HG02798 (cell line): ENCODE data around the gene FAM120A.
A peak's percentile ranks its signal among the peaks of the same experiment; 100 is the strongest.

Source experiments
- ATAC-seq: cut with Tn5 transposase; IDR thresholded peaks from one replicate; pipeline ENCODE4 v1.9.1; 2021; ENCODE audit warnings: mild to moderate bottlenecking; ENCODE audit not compliant: unreplicated experiment, poor library complexity

FAM120A gene

DNA sequence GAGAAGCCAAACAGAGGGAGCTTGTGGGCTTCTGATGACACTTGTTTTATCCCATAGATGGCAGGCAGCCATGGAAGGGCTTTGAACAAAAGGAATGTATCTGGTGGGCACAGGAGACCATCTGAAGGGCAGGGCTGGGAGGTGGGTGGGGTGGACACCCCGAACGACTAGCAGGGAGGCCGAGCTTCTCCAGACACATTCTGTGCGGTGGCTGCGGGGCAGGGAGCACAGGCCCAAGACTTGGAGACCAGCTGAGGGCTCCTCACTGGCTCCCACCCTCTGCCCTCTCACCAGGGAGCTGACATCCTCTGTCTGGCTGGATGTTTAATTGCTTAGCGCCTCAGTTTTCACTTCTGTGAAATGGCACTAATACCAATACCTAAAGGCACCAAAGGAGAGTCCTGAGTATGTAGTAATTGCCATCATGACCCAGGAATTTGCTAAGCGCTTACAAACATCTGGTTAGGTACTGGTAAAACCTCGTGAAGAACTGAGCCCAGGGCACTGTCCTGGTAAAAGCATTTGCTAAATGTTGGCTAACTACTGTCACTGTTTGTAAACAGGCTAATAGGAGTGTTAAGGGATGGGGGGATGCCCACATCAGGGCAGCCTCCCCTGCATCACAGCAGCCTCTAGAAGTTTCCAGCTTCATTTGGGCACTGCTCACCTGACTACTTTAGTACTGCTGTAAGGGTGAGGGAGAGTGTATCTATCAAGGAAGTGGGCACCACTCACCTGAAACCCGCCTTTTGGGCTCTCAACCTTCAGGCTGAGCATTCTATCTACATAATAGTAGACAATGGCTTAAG lies 122.8 kb downstream of the FAM120A start:
- no peak for ATAC-seq

DNA sequence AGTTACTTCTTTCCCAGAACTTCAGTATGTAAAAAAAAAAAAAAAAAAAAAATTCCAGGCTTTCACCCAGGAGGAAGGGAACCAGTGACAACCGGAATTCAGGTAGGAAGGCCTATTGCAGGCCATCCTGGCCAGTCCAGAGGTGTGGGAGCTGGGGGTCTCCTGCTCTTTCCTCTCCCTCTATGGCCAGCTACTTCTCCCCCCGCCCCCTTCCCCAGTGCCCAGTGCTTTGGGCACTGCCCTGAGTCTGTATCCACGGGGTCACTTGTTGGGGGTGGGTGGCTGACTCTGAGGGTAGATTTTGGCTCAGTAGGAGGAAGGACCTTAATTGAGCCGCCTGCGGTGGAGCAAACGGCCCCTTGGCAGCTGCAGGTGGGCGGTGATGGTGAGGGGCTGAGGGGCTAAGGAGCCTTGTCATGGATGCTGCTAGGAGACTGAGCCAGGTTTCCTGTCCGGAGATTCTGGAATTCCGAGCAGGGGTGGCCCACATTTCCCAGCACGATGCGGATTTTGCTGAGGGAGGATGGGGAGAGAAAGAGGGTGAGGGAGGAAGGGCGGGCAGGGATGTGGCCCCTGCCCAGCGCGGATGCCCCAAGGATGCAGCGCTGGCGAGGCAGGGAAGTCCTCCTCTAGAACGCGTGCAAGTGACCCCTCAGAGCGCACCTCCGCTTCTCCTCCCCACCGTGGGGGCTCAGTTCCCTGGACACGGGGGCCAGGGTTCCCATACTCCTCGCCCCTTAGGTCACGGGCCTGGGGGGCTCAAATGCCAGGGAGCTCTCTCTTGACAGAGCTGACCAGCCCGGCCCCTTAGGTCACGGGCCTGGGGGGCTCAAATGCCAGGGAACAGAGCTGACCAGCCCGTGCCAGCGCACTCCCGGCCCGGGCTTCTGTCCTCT lies 123.7 kb downstream of the FAM120A start:
- no peak for ATAC-seq

DNA sequence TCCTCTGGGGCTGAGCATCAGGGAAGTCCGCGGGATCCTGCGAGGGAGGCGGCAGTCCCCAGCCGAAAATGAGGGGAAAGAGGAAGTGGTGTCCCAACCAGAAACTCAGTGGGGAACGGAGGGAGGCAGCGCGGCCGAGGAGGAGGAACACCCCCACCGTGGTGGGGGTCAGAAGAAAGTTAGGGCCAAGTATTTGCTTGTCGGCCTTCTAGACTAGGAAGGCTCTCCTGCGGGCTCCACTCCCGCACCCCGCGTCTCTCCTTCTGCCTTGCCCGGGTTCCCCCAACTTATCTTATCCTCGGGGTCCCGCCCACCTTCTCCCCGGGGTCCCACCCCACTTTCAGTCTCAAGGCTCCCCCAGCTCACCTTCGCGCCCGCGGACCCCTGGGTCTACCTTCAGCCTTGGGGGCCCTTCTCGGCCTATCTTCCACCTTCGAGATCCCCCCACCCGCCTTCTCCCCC lies 124.3 kb downstream of the FAM120A start:
- peak; percentile 43 for ATAC-seq

DNA sequence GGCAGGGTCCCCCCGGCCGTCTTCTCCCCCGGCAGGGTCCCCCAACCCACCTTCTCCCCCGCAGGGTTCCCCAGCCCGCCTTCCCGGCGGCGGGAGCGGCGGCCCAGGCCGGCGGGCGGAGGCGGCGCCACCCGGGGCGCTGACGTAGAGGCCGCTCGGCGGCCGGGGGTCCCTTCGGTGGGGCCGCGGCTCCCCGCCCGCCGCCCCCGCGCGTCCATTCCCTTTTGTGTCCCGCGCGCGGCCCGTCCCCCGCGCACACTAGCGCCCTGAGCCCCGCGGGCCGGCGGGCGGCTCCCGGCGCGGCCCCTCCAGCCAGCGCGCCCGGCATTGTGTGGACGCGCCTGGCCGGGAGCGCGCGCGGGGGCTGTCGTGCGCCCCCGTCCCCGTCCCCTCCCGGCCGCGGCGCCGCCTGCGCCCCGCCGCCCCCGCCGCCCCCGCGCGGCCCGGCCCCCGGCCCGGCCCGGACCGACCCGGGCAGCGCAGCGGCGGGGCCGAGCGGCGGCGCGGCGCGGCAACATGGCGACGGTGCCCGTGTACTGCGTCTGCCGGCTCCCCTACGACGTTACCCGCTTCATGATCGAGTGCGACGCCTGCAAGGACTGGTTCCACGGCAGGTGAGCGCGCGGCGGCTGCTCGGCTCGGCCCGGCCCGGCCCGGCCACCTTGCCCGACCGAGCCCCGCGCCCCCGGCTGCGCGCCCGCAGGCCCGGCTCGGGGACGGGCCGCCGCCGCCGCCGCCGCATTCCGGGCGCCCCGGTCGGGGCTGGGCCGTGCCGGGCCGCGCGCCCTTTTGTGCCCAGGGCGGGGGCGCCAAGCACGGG lies 125.0 kb downstream of the FAM120A start, which contains the start of gene PHF2:
PHF2 (plus strand) TSS at position 327 of the 820 bp plus-strand sequence; CDS start at position 517, 190 bp downstream.
- ATAC-seq, result peak; percentile 37

DNA sequence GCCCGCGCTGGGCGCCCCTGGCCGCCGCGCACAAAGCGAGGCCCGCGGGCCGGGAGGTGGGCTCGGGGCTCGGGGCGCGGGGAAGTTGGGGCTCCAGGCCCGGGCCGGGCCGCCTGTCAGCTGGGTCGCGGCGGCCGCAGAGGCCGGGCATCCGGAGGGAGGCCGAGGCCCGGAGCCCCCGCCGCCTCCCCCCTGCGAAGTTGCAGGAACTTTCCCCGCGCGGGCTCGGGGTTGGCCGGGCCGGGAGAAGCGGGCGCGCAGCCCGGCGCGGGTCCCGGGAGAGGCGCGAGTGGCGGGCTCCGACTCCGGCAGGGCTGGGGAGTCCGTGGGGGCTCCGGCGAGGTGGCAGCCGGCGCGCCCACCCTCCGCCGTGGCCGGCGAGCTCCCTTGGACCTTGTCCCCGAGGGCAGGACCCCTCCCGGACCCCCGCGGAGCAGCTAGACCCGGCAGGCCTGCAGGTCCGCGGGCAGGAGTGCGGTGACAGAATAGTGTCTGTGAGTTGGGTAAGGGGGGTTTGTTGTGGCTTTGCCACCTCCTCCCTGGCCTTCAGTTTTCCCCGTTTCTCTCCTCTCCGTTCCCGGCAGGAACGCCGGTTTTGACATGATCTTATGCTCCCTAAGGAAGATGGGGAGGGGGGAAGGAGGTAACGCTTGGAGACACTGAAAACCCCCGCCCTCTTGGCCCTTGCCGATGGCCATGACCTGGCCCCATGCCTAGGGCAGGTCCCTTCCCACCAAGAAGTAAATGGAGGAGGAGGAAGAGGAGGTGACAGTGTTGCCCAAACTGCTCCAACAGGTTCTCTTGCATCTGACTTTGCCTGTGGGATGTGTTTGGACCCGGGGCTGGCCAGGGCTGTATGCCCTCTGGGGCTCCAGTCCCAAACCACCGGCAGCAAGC lies 125.8 kb downstream of the FAM120A start:
- ATAC-seq, result peak; percentile 18

DNA sequence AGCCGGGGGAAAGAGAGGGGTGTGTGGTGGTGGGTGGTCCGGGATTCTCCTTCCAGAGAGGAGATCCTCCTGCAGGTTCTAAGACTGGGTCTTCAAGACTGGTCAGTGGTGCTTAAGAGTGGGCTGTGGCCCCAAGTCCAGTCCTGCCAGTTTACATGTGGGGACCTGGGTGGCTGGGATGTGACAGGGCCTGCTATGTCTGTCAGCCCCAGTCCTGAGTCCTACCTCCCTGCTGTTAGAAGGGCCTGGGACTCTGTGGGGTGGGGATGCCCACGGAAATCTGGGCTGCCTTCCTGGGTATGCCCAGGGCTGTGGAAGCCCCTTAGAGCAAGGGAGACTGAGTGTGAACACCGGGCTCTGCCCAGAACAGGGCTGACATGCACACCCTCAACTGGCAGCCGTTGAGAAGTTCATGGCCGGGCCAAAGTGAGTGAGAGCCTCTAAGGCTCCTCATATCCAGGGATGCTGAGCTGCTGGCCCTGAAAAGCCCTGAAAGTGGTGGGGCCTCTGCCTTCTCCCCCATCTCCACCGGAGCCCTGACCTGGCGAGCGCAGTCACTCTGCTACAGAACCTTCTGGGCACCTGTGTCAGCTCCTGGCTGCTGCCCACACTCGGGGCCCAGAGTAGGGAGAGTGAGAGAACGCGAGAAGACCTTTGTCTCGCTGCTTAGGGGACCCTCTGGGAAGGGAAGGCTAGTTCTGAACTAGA lies 126.6 kb downstream of the FAM120A start:
- ATAC-seq, result no peak

DNA sequence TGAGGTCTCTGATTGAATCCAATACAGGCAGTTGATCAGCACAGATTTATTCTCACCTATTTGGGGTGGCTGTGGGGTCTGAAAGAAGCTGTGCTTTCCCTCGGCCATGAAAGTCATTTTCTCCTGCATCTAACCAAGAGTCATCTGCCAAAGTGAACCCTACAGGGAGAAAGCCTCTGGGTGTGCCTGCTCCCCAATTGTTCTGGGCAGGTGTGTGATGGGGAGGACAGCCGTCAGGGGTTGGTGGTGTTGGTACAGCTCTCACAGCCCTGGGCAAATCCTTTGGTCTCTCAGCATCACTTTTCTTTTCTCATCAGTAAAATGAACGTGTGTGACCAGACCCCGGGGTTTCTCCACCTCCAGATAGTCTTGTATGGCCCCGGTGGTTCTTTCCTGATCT lies 127.4 kb downstream of the FAM120A start:
- no peak for ATAC-seq

DNA sequence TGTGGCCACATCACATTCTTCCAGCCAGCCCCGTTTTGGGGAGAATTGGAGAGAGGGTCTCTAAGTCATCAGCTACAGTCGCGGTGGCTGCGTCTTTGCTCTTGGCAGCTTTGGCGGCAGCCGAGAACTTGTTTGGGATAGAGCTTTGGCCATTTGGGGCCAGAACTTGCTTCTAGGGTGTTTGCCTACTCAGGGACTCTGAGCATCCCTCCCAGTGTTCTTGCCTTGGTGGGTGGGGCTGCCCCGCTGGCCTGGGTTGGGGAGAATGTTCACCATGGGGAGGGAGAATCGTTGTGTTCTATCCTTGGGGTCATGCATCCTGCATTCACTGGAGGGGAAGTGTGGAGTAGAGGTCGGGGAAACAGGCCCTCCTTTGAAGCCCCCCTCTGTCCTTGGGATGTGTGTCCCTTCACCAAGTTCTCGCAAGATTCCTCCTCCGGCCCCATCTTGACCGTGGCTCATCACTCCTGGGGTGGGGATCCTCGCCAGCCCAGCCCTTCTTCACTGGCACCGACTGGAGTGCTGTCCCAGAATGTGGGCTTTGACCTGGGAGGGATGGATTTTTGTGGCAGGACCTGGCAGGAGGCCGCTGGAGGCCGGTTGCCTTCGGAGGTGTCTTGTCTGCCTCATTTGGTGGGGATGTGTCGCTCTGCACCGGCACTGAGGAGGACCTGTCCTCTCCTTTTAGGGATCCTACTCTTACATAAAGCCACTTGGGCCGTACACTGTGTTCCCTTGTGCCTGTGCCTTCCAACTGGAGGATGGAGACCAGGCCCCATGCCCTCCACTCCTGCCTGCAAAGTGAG lies 128.4 kb downstream of the FAM120A start:
- no peak for ATAC-seq

DNA sequence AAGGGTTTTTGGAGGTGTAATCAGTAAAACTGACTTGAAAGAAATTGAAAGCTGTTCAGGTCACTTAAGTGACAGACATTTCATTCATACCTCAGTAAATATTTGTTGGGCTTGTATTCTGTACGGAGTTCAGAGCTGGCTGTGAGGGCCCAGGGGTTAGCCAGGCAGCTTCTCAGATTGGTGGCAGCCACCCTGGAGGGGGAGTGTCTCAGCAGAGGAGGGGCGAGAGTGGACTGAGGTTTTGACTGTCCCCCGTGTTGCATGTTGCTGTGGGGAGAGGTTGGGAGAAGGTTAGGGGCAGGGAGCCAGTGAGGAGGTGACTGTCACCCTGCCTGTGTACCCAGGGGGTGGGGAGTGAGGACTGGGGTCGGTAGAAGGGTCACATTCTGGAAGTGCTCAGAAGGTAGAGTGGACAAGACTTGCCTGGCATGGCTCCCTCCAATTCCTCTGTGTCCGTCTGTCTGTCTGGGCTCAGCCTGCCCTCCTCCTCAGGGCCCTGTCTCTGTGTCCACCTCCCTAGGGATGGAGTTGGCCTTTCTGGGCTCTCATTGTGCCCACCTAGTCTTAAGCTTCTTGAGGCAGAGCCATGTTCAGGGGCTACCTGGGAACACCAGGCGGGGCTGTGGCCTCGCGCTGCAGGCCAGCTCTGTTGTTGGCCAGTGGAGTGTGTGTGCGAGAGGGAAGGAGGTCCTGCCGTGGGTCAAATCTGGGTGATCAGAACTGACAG lies 129.3 kb downstream of the FAM120A start:
- ATAC-seq, result no peak

DNA sequence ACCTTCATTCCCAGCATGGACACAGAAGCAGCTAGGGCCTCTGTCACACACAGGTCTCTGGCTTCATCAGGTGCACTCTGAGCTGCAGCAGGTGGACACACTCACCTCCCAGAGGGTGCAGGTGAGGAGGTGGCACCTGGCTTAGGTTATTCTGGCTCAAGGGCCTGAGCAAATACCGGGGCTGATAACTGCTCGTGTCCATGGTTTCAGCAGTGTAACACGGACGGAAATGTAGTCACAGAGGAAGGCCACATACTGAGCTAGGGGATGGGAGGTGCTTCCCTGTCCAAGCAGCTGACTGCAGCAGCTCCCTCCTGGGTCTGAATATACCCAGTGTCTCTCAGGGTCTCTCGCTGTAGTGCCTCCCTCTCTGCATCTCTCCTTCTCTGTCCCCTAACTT lies 130.6 kb downstream of the FAM120A start:
- no peak for ATAC-seq

DNA sequence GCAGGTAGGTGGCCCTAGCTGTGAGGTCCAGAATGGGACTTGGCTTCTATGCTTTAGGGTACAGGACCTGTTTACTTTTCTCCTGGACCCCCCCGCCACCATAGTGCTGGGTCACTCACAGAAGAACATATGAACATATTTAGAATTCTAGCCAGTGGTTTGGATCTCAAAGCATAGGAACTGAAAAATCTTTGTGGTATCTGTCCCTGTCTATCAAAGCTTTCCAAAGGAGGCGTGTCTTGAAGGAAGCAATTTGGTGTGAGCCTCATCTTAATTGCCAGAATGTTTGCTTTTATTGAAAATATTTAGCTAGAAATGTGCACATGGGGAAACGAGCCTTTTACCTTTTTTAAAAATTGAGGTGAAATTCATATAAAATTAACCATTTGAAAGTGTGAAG lies 131.1 kb downstream of the FAM120A start:
- no peak for ATAC-seq

DNA sequence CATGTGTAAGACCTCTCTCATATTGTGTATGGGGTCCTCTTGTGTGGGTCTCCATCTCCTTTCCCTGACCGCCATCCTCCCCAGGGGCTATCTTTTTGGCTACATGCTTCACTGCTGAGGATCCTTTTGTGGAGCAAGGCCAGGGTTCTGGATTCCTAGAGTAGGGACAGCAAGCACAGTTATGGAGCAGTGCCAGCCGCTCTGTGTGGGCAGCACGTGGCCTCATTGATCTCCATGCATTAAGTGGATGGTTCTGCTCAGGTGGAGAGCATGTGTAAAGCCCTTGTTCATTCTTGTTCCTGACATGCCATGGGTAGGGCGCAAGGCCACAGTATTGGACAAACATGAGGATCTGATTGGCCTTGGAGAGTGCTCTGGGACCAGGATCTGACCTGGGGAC lies 133.8 kb downstream of the FAM120A start:
- no peak for ATAC-seq

DNA sequence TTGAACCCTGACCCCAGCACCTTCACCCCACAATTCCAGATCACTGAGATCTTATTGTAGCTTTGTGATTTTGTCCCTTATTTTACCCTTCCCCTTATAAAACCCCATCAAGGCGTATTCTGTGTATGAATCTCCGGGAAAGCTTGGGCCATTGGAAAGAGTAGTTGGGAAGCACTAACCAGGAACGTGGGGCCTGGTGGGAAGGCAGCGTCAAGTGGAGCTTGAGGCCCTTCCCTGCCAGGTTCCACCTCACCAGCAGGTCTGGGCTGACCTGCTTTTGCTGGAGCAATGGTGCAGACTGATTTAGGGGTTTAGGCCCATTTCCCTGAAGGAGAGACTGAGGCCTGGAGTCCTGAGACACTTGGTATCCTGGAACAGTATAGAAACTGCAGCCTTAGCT lies 134.2 kb downstream of the FAM120A start:
- no peak for ATAC-seq

DNA sequence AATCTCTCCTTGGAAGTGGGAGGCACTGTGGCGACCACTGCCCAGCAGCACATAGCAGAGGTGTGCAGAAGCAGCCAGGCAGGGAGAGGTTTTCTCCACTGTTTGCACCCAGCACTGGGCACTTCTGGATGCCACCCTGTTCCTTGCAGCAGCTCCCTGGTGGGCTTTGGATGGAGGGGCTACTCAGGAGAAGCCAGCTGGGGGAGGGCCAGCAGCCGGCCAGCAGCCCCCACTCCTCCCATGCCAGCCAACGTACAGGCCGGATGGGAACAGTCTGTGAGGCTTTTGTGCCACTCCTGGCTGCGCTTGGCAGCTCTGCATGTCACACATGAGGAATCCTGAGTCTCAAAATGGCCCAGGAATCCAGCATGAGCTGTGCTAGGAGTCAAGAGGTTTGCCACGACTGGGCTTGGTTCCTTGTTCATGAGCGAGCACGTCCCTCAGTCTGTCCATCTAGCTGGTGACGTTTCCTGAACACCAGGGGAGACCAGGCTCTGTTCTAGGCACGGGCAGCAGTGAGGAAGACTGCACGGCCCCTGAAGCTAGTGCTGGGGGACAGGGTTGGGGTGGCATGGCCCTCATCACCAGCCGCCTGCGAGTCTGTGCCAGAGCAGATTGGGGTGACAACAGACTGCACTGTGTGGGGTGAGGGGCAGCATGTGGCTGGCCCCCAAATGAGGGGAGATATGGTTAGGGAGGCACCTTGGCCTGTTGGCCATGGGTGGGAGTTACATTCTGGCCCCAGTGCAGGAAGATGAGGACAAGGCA lies 135.0 kb downstream of the FAM120A start:
- no peak for ATAC-seq

DNA sequence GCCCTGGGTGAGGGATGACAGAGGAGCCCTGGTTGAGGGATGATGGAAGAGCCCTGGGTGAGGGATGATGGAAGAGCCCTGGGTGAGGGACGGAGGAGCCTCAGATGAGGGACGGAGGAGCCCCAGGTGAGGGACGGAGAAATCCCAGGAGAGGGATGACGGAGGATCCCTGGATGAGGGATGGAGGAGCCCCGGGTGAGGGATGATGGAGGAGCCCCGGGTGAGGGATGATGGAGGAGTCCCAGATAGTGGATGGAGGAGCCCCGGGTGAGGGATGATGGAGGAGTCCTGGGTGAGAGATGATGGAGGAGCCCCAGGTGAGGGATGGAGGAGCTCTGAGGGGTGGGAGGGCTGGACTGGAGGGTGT lies 135.8 kb downstream of the FAM120A start:
- ATAC-seq, result no peak

DNA sequence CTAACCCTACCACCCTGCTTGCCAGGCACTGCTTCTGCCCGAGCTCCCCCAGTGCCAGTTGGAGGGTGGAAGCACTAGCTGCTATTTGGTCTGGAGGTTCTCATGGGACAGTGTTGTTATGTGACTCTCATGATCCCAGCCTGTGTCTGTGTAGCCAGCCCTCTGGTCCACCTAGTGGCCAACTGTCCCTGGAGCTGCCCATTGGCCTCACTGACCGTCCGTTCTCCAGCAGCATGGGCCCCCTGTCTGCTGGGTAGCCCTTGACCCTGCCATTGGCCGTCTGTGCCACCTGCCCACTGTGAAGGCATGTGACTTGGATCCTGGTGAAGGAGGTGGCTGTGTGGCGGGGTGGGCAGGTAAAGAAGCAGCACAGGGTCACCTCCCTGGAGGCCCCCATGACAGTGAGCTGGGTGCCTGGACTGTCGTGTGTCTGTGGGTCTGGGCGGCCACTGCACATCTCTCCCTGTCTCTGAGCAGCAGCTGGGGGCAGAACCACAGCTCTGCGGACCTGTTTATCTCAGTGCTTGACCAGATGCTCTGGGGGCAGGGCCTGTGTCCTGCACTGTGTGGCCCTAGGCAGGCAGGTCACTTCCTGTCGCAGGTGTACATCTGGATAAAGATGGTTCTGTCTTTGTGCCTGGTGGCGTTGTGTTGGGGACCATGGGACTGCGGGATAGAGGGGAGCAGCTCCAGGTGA lies 136.3 kb downstream of the FAM120A start:
- ATAC-seq, result no peak
